Measurements from ENCODE around the gene ACY1.
"Not testable (repeated sequence)": the region's sequence is repeated elsewhere in the genome, so short reads cannot be mapped to it uniquely, and the experiment has no call there.

The ACY1 gene

GRCh38 chr3:51992017-51992682, 8.8 kb downstream of the ACY1 start:
- DNase-seq (ENCODE audit: low read depth), result no peak
- no peak overlapping the region for H3K4me3 ChIP-seq (ENCODE audit: control insufficient read depth, low read depth, low read length)
- no peak for TF ChIP-seq CTCF (conservative IDR thresholded peaks at IDR 0.05; ENCODE audit: control insufficient read depth, insufficient read depth, low read depth, low read length)

GRCh38 chr3:51993657-51994056, 10.3 kb downstream of the ACY1 start:
- not testable (repeated sequence) for DNase-seq (ENCODE audit: low read depth); H3K4me3 ChIP-seq (ENCODE audit: control insufficient read depth, low read depth, low read length)

- TF ChIP-seq CTCF (conservative IDR thresholded peaks at IDR 0.05; ENCODE audit: control insufficient read depth, insufficient read depth, low read depth, low read length), result no peak
- H3K4me3 ChIP-seq (ENCODE audit: control insufficient read depth, low read depth, low read length), result peak overlapping the region; percentile 100
- no peak for DNase-seq (ENCODE audit: low read depth)
Measured at GRCh38 chr3:51994530-51994929, 11.2 kb downstream of the ACY1 start.

GRCh38 chr3:51995346-51996163, 12.2 kb downstream of the ACY1 start, which contains the start of gene RPL29:
Gene RPL29 (minus strand): TSS chr3:51995895. CDS start chr3:51995461, 434 bp downstream.
- peak within 1 kb of the TSS; percentile 100 for H3K4me3 ChIP-seq (ENCODE audit: control insufficient read depth, low read depth, low read length)
- DNase-seq (ENCODE audit: low read depth), result peak; percentile 95
- TF ChIP-seq CTCF (conservative IDR thresholded peaks at IDR 0.05; ENCODE audit: control insufficient read depth, insufficient read depth, low read depth, low read length), result no peak

- TF ChIP-seq CTCF (conservative IDR thresholded peaks at IDR 0.05; ENCODE audit: control insufficient read depth, insufficient read depth, low read depth, low read length), result no peak
- DNase-seq (ENCODE audit: low read depth), result no peak
- no peak overlapping the region for H3K4me3 ChIP-seq (ENCODE audit: control insufficient read depth, low read depth, low read length)
Measured at GRCh38 chr3:51997172-51997571, 13.8 kb downstream of the ACY1 start.

- DNase-seq (ENCODE audit: low read depth), result no peak
- H3K4me3 ChIP-seq (ENCODE audit: control insufficient read depth, low read depth, low read length), result no peak overlapping the region
- TF ChIP-seq CTCF (conservative IDR thresholded peaks at IDR 0.05; ENCODE audit: control insufficient read depth, insufficient read depth, low read depth, low read length), result no peak
Measured at GRCh38 chr3:51997935-51998596, 14.7 kb downstream of the ACY1 start.

GRCh38 chr3:51998774-51999173, 15.4 kb downstream of the ACY1 start:
- no peak overlapping the region for H3K4me3 ChIP-seq (ENCODE audit: control insufficient read depth, low read depth, low read length)
- no peak for DNase-seq (ENCODE audit: low read depth)
- TF ChIP-seq CTCF (conservative IDR thresholded peaks at IDR 0.05; ENCODE audit: control insufficient read depth, insufficient read depth, low read depth, low read length), result no peak
